ENCODE data around the gene KHDC1. TPM values are rescaled to one million over a fixed set of nuclear protein-coding genes. Genes with fewer than 3 reads are reported as not detected.
"Not testable (repeated sequence)": the region's sequence is repeated elsewhere in the genome, so short reads cannot be mapped to it uniquely, and the experiment has no call there.

KHDC1 gene
- polyA plus RNA-seq, 1 donor from 2014 or later: 1.5 TPM

GRCh38 chr6:73236144-73236750, 26.7 kb downstream of the KHDC1 start:
- Histone ChIP-seq H3K79me2 (replicated peaks; ENCODE audit: insufficient read depth, low read length) (no peaks in the 10 kb centered on the region), H4K20me1 (ENCODE audit: insufficient read depth) (no peaks in the 10 kb centered on the region), H3K9me3 (ENCODE audit: low read length) (no peaks in the 10 kb centered on the region), H3K9ac (ENCODE audit: low read length) (no peak overlapping the region), H3K36me3 (ENCODE audit: insufficient read depth, low read length) (no peaks in the 10 kb centered on the region), H3K4me3 (ENCODE audit: low read length) (no peak overlapping the region), H3F3A (ENCODE audit: insufficient read depth, low read length, poor library complexity, severe bottlenecking) (no peaks in the 10 kb centered on the region), H3K4me2 (ENCODE audit: low read length) (no peak overlapping the region), H2AFZ (ENCODE audit: low read depth, low read length) (no peak overlapping the region), H3K9me2 (ENCODE audit: insufficient read depth, low read length) (no peaks in the 10 kb centered on the region), H3K27ac (ENCODE audit: low read length) (no peak overlapping the region), H3K27me3 (ENCODE audit: insufficient read depth, low read depth, low read length) (no peaks in the 10 kb centered on the region)
- no peak for TF ChIP-seq RAD21 (conservative IDR thresholded peaks at IDR 0.05)
- no peak for TF ChIP-seq POLR2AphosphoS5 (IDR thresholded peaks at IDR 0.05)
- TF ChIP-seq EP300 (conservative IDR thresholded peaks at IDR 0.05; ENCODE audit: poor library complexity, severe bottlenecking): no peak
- TF ChIP-seq EZH2 (IDR thresholded peaks at IDR 0.05; ENCODE audit: borderline replicate concordance, insufficient read depth, low read length, poor library complexity, severe bottlenecking): no peak
- no peak for TF ChIP-seq MXI1 (conservative IDR thresholded peaks at IDR 0.05; ENCODE audit: poor library complexity, severe bottlenecking)
- TF ChIP-seq REST (IDR thresholded peaks at IDR 0.05; ENCODE audit: borderline replicate concordance): no peak
- TF ChIP-seq CTCF (IDR thresholded peaks at IDR 0.05; ENCODE audit: poor library complexity, severe bottlenecking): no peak
- no peak for TF ChIP-seq TAF1 (IDR thresholded peaks at IDR 0.05; ENCODE audit: low read depth)
- no peak for TF ChIP-seq SMC3 (conservative IDR thresholded peaks at IDR 0.05; ENCODE audit: poor library complexity)

GRCh38 chr6:73234733-73235132, 28.3 kb downstream of the KHDC1 start:
- Histone ChIP-seq H3K4me3 (ENCODE audit: low read length) (no peak overlapping the region), H2AFZ (ENCODE audit: low read depth, low read length) (no peak overlapping the region), H3K9me3 (ENCODE audit: low read length) (no peaks in the 10 kb centered on the region), H3K27me3 (ENCODE audit: insufficient read depth, low read depth, low read length) (no peaks in the 10 kb centered on the region), H3K9me2 (ENCODE audit: insufficient read depth, low read length) (no peaks in the 10 kb centered on the region), H3F3A (ENCODE audit: insufficient read depth, low read length, poor library complexity, severe bottlenecking) (no peaks in the 10 kb centered on the region), H3K36me3 (ENCODE audit: insufficient read depth, low read length) (no peaks in the 10 kb centered on the region), H3K9ac (ENCODE audit: low read length) (no peak overlapping the region), H3K4me2 (ENCODE audit: low read length) (no peak overlapping the region), H3K27ac (ENCODE audit: low read length) (no peak overlapping the region), H4K20me1 (ENCODE audit: insufficient read depth) (no peaks in the 10 kb centered on the region), H3K79me2 (replicated peaks; ENCODE audit: insufficient read depth, low read length) (no peaks in the 10 kb centered on the region)
- TF ChIP-seq MXI1 (conservative IDR thresholded peaks at IDR 0.05; ENCODE audit: poor library complexity, severe bottlenecking) (no peak), EP300 (conservative IDR thresholded peaks at IDR 0.05; ENCODE audit: poor library complexity, severe bottlenecking) (no peak)

GRCh38 chr6:73233971-73234370, 29.0 kb downstream of the KHDC1 start:
- H3K9ac ChIP-seq (ENCODE audit: low read length); H3K36me3 ChIP-seq (ENCODE audit: insufficient read depth, low read length); H3K79me2 ChIP-seq (replicated peaks; ENCODE audit: insufficient read depth, low read length): not testable (repeated sequence)

More at GRCh38 chr6:73233971-73234370, 29.0 kb downstream of the KHDC1 start:
- not testable (repeated sequence) for H3K9me3 ChIP-seq (ENCODE audit: low read length); H4K20me1 ChIP-seq (ENCODE audit: insufficient read depth); H3F3A ChIP-seq (ENCODE audit: insufficient read depth, low read length, poor library complexity, severe bottlenecking); H3K4me3 ChIP-seq (ENCODE audit: low read length); H2AFZ ChIP-seq (ENCODE audit: low read depth, low read length); H3K27me3 ChIP-seq (ENCODE audit: insufficient read depth, low read depth, low read length); H3K9me2 ChIP-seq (ENCODE audit: insufficient read depth, low read length); H3K27ac ChIP-seq (ENCODE audit: low read length); H3K4me2 ChIP-seq (ENCODE audit: low read length)

All from neural cell (in vitro differentiated cells).